ENCODE results near the gene SMIM45.

Gene SMIM45

DNA sequence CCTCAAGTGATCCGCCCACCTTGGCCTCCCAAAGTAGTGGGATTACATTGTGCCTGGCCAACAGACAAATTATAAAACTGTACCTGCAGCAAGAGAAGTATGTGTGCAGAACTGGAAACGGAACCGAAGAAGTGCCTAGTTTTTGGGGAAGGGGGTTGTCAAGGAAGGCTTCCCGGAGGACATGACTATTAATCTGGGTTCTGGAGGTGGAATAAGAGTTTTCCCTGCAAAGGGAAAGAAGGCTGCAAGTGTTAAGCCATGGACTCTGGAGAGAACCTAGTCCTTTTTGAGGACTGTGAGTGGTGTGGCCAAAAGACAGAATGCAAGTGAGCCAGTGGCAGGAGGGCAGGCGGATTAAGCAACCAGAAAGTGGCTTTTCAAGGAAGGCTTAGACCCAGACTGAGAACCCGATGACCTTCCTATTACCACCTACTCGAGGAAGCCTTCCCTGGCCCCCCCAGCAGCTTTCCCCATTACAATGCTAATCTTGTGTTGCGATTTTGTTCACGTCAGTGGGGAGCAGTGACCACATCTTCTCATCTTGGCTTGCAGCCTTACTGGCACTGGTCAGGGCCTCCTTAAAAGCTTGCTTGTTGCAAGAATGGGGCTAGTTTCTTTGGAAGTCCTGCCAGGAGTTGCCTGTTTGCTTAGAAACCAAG, 11.6 kb downstream of the SMIM45 start:
- DNase-seq = no peak
- Histone ChIP-seq H3K4me1 (ENCODE audit: low read depth) (no peaks in the 10 kb centered on the region), H3K9me3 (no peaks in the 10 kb centered on the region), H3K4me3 (no peak overlapping the region), H3K36me3 (ENCODE audit: low read depth) (no peaks in the 10 kb centered on the region)
- TF ChIP-seq, protein P1, sequence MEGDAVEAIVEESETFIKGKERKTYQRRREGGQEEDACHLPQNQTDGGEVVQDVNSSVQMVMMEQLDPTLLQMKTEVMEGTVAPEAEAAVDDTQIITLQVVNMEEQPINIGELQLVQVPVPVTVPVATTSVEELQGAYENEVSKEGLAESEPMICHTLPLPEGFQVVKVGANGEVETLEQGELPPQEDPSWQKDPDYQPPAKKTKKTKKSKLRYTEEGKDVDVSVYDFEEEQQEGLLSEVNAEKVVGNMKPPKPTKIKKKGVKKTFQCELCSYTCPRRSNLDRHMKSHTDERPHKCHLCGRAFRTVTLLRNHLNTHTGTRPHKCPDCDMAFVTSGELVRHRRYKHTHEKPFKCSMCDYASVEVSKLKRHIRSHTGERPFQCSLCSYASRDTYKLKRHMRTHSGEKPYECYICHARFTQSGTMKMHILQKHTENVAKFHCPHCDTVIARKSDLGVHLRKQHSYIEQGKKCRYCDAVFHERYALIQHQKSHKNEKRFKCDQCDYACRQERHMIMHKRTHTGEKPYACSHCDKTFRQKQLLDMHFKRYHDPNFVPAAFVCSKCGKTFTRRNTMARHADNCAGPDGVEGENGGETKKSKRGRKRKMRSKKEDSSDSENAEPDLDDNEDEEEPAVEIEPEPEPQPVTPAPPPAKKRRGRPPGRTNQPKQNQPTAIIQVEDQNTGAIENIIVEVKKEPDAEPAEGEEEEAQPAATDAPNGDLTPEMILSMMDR (IDR thresholded peaks at IDR 0.05) = no peak
- ATAC-seq = no peak
- intact Hi-C loops (cut with DNase I, micrococcal nuclease) = no loop called here

DNA sequence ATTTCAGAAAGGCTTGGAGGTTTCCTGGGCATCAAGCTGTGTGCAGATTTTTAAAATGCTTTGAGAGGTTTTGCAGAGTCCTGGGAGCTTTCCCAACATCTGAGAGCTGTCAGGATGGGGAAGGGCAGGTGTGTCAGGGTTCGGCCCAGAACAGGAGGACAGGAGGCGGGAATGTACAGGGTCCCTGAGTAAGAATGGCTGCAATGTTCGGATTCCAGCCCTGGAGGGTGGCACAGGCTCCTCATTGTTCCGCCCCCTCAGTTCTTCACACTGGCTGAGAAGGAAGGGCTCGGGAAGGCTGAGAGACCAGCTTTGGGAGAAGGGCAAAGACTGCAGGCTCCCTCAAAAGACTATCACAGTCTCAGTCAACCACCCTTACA, 12.2 kb downstream of the SMIM45 start:
- DNase-seq (no peak), ATAC-seq (no peak)
- Histone ChIP-seq H3K4me1 (ENCODE audit: low read depth) (no peaks in the 10 kb centered on the region), H3K9me3 (no peaks in the 10 kb centered on the region), H3K4me3 (no peak overlapping the region), H3K36me3 (ENCODE audit: low read depth) (no peaks in the 10 kb centered on the region)
- TF ChIP-seq, protein P1 (IDR thresholded peaks at IDR 0.05) = no peak
- intact Hi-C loops (cut with DNase I, micrococcal nuclease) = no loop called here

DNA sequence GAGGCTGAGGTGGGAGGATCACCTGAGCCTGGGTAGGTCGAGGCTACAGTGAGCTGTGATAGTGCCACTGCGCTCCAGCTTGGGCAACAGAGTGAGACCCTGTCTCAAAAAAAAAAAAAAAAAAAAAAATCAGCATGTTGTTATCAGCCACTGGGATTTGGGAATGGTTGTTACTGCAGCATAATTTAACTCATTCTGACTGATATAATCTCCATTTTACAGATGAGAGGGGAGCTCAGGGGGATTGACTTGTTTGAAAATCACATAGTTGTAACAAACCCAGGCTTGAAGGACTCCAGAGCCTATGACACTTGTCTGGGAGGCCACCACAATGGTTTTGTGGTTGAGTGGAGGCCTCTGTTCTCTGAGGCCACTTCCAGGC, 14.3 kb downstream of the SMIM45 start:
- Histone ChIP-seq H3K9me3 (no peaks in the 10 kb centered on the region), H3K4me3 (no peak overlapping the region), H3K4me1 (ENCODE audit: low read depth) (no peaks in the 10 kb centered on the region), H3K36me3 (ENCODE audit: low read depth) (no peaks in the 10 kb centered on the region)
- TF ChIP-seq, protein P1 (IDR thresholded peaks at IDR 0.05) = no peak
- ATAC-seq = no peak
- no peak for DNase-seq
- intact Hi-C loops (cut with DNase I, micrococcal nuclease) = no loop called here

DNA sequence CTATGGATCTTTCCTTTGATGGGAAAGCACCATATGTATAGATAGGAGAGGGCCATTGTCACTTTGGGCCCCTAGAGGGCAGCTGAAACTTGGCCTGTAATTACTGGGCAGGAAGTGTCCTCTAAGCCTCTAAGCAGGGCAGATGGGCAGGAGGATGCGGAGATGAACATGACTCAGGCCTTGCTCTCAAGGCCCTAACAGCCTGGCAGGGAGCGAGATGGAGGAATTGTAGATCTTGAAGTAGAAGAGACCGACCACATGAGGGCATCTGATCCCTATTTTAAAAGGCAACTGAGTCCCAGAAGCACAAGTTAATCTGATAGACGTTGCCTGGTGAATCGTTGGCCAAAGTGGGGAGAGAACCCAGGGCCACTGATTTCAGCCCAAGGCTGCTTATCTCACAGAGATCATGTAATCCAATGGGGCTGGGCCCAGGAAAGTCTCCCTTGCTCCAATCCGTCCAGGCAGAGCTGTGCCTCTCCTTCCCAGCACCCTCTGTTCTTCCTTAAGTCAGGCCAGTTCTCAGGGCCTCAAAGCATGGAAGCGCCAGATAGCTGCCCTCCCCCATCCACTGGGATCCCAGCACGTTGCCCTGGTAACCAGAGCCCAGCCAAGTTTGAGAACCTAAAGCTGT, 14.8 kb downstream of the SMIM45 start:
- peak in 1 of 3 donors; percentile 72 for DNase-seq
- TF ChIP-seq, protein P1 (IDR thresholded peaks at IDR 0.05) = no peak
- Histone ChIP-seq H3K4me1 (ENCODE audit: low read depth) (no peaks in the 10 kb centered on the region), H3K36me3 (ENCODE audit: low read depth) (no peaks in the 10 kb centered on the region), H3K9me3 (no peaks in the 10 kb centered on the region), H3K4me3 (no peak overlapping the region)
- ATAC-seq = peak; percentile 73
- intact Hi-C loops (cut with DNase I, micrococcal nuclease) = no loop called here

DNA sequence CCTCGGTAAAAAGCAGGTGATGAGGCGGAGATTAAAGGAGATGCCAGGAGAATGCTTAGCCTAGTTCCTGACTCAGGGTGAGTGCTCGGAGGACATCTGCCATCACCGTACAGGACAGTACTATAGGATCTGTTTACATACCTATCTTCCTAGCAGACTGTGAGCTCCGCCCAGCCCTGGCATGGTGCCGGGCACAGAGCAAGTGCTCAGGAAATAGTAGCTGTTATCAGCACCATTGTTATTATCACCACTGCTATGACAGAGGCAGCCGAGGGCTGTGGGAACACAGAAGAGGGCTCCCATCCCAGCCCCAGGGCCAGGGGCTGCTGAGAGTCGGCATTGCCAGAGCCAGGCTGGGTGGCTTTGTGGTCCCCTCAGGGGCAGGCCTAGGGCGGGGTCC, 16.7 kb downstream of the SMIM45 start:
- H3K4me1 ChIP-seq (ENCODE audit: low read depth) = no peaks in the 10 kb centered on the region
- ATAC-seq (peak; percentile 66), DNase-seq (peak; percentile 59 to 68 (median 63))
- no peaks in the 10 kb centered on the region for H3K36me3 ChIP-seq (ENCODE audit: low read depth)
- no peak overlapping the region for H3K4me3 ChIP-seq
- no peaks in the 10 kb centered on the region for H3K9me3 ChIP-seq
- TF ChIP-seq, protein P1 (IDR thresholded peaks at IDR 0.05) = no peak
- intact Hi-C loops (cut with DNase I, micrococcal nuclease) = no loop called here
